Lung microvascular endothelial cell (primary cell): Measurements from ENCODE around the gene CXCR1. TPM values are rescaled to one million over a fixed set of nuclear protein-coding genes. Genes with fewer than 3 reads are reported as not detected.
"Not testable (repeated sequence)": the region's sequence is repeated elsewhere in the genome, so short reads cannot be mapped to it uniquely, and the experiment has no call there.

ENCODE experiments used
- DNase-seq, 2 donors: peaks; one replicate each; pipeline versions ENCODE4 v3.0.0 to v3.0.0-alpha.2; 2010; ENCODE audit warnings: low read depth in 2 of 2
- total RNA-seq: library from RNA; depleted of rRNA; stranded (reverse); fragments of >200 nt; gene quantifications from 2 replicates; pipeline ENCODE4 v1.2.1, GENCODE V29; 2014

CXCR1 gene
- total RNA-seq: not detected in 2 replicates

- no peak for DNase-seq
These were observed at the start of gene CXCR1 for GRCh38 chr2:218166791-218167190. TSS of gene CXCR1 (minus strand) at chr2:218166962. CDS start at chr2:218165211, 1,751 bp downstream.

DNA sequence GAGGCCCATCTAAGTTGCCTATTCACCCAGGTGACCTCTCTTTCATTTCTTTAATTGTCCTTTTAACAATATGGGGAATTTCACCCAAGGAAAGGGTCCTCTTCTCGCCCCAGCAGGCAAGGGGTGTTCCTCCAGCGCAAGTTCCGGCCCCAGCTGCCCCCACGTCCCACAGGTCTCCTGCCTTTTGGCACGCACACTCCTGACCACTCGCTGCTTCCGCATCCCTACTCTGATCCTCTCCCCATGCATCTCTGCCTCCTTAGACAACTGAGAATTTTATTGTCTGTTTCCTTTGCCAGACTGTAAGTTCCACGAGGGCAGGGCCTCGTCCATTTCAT, 49.5 kb upstream of the CXCR1 start:
- no peak for DNase-seq

GRCh38 chr2:218214116-218214515, 47.4 kb upstream of the CXCR1 start:
- DNase-seq: no peak

GRCh38 chr2:218209078-218209477, 42.3 kb upstream of the CXCR1 start:
- DNase-seq: no peak

GRCh38 chr2:218202266-218202665, 35.5 kb upstream of the CXCR1 start:
- DNase-seq: no peak

DNA sequence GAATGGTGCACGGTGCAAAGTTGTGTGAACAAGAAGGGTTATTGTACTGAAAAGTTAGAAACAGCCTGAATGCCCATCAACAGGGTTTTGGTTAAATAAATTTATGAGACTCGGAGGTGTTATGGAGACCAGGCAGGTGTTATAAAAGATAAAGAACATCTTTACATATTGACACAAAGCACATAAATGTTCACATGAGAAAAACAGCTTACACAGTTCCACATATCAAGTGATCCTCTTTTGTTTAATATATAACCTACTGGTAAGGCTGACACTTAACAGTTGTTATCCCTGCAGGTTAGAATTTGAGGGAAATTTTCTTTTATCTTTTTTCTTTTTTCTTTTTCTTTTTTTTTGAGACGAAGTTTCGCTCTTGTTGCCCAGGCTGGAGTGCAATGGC, 30.2 kb upstream of the CXCR1 start:
- no peak for DNase-seq

DNA sequence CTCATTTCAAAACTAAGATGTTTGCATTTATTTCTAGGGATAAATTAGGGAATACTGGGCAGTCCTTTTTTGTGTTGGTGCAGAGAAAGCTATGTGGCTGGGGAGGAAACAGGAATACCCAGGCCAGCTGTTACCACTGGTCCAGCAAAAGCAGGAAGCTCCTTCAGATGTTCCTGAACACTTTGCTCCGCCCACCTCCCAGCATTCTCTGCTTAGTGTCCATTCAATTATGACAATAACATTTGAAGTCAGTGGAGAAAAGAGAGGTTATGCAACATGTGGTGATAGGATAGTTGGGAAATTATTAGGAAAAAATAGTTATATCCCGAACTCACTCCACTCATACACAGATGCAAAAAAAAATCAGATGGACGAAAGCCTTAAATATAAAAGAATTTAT, 28.1 kb upstream of the CXCR1 start:
- no peak for DNase-seq

GRCh38 chr2:218193701-218194100, 26.9 kb upstream of the CXCR1 start:
- no peak for DNase-seq

GRCh38 chr2:218192902-218193430, 26.2 kb upstream of the CXCR1 start:
- DNase-seq: no peak

DNA sequence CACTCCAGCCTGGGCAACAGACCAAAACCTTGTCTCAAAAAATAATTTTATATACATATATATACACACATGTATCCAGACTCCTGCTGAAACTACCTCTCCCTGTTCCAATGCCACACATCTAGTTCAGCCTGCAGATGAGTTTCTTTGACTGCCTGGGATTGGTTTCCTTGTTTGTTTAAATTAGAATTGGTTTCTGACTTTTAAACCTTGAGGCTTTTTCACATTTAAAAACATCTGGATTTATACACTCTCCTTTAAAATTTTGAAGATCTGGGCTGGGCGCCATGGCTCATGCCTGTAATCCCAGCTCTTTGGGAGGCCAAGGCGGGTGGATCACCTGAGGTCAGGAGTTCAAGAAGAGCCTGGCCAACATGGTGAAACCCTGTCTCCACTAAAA, 21.8 kb upstream of the CXCR1 start:
- DNase-seq: no peak

DNA sequence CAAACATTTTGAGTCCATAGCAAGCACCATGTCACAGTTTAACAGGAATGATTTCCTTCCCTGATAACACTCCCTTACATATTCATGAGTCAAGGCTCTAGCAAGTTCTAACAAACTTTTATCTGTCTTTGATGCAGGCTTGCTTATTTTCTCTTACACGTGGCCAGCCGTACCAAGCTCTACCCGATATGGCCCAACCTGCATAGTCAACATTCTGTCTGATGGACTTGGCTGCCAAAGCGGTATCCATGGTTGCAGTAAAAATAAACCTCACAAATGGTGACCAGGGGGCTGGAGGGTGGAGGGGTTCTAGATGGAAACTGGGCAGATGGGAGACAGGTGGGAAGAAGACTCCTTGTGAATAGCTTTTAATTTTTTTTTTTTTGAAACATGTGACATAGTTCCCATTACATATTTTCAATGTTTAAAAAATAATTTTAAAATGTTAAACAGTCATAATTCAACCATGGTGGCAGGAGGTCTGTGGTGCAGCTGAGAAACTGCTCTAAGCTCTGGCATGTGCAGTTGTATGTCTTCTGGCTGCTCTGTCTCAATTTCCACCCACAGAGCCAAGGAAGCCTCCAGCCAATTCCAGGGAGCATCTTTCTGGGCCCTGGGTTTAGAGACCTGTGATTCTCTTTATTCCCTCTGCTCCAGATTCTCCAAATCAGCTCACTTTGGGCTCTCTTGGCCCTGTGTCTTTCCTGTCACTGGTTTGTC, 20.7 kb upstream of the CXCR1 start:
- DNase-seq: peak in 1 of 2 donors; percentile 14

GRCh38 chr2:218186876-218187275, 20.1 kb upstream of the CXCR1 start:
- no peak for DNase-seq

DNA sequence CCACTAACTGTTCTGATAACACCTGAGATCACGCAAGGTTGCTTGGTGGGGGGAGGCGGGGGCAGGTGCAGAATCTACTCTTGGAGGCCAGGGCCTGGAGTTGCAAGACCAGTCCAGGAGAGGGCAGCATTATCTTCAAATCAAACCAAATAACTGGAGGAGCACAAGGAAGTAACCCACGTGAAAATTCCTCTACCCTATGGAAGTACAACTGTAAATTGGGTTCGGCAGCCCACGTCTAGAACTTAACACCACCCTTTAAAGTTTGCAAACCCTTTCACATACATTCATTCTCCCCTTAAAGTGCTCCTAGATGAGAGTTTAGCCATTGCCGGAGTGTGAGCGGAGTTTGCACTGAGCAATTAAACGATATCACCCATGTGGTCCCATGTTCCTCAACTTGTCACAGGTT, 19.6 kb upstream of the CXCR1 start:
- DNase-seq: peak; percentile 74 to 80

DNA sequence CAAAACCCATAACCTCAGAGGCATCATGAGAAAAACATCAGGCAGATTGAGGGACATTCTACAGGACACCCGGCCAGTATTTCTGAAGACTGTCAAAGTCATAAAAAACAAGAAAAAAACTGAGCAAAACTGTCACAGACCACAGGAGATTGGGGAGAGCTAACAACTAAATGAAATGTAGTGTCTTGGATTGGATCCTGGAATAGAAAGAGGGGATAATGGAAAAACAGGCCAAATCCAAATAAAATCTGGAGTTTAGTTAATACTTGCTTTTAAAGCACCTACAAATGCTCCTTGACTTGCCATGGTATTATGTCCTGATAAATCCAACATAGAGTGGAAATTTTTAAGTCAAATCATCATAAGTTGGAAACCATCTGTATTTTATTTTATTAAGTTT, 17.6 kb upstream of the CXCR1 start:
- no peak for DNase-seq

GRCh38 chr2:218180467-218181114, 13.8 kb upstream of the CXCR1 start:
- DNase-seq: no peak

GRCh38 chr2:218179782-218180181, 13.0 kb upstream of the CXCR1 start:
- DNase-seq: no peak

DNA sequence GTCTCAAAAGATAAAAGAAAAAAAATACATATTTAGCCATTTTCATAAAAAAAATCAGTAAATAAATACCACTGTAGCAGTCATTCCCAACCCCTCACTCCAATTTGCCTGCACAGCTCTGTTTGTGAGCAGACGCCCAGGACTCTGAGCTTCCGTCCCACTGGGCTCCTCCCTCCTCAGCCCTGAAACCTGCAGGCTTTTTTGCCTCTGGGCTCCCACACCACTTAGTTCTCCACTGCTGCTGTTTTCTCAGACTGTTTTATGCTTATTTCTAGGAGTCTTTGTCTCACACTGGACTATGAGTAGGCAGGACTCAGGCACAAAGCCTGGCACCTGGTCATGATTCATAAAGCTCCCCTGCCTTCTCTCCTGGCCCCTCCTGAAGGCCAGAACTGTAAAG, 6.1 kb upstream of the CXCR1 start:
- no peak for DNase-seq

DNA sequence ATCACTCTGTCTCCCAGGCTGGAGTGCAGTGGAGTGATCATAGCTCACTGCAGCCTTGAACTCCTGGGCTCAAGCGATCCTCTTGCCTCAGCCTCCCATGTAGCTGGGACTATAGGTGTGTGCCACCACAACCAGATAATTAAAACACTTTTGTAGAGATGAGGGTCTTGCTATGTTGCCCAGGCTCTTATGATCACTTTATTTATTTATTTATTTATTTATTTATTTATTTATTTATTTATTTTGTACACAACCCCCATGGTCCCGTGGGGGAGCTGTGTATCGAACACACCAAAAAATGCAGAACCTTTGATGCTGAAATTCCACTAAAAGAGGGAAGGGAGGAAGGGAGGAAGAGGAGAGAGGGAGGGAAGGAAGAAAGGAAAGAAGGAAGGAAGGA, 5.0 kb upstream of the CXCR1 start:
- not testable (repeated sequence) for DNase-seq

GRCh38 chr2:218169757-218170546, 3.2 kb upstream of the CXCR1 start:
- DNase-seq: no peak

- peak; percentile 45 to 47 for DNase-seq
These were observed 2.1 kb upstream of the CXCR1 start for GRCh38 chr2:218168635-218169462.

GRCh38 chr2:218168016-218168415, 1.3 kb upstream of the CXCR1 start:
- no peak for DNase-seq
